HepG2 (cell line): ENCODE results near the gene OPN3. TPM values are rescaled to one million over a fixed set of nuclear protein-coding genes. Genes with fewer than 3 reads are reported as not detected.

Source experiments
- ATAC-seq: fragments of 200-7000 bp; cut with Tn5 transposase; 3 replicates; pipeline ENCODE4 v1.9.1; 2020; ENCODE audit warnings: mild to moderate bottlenecking, moderate library complexity
- BruUV-seq: library from RNA; stranded (reverse); fragments of 400-500 nt; replicated peaks from 2 replicates; lab custom pipeline; 2021; lab: Mats Ljungman, UMichigan
- CTCF ChIA-PET: fragments of 300-600 bp; formaldehyde crosslinking; extraction: SDS; loops from one replicate; lab custom pipeline; 2021; ENCODE audit warnings: low total read pairs, inconsistent platforms, low intra/inter-chr PET ratio; lab: Yijun Ruan, JAX
- POLR2A ChIA-PET: fragments of 350-600 bp; sonication (Branson Sonifier 250); formaldehyde crosslinking; loops from one replicate; lab custom pipeline; 2020; ENCODE audit warnings: antibody characterized with exemption, inconsistent platforms; lab: Yijun Ruan, JAX
- DNase-seq: peaks from one replicate; pipeline ENCODE4 v3.0.0-alpha.2; 2015; ENCODE audit warnings: low spot score
- FAIRE-seq: peaks from 3 replicates; lab custom pipeline; 2011; peaks lifted over from hg19 to GRCh38; lab: Jason Lieb, UNC
- H2AFZ ChIP-seq: one replicate; pipeline ENCODE4 v1.6.1; 2011; ENCODE audit warnings: low read length, inconsistent platforms
- H3K27ac ChIP-seq: fragments of 300-600 bp; 3 replicates; pipeline ENCODE4 v1.8.0; 2011; ENCODE audit warnings: mixed run types, mild to moderate bottlenecking, mixed read lengths, low read length, inconsistent platforms; ENCODE audit not compliant: insufficient read depth; ENCODE audit errors: extremely low read length
- H3K27me3 ChIP-seq, 2 experiments: fragments of 200-600 bp in 1 of 2; 2 replicates in 1 of 2; 3 replicates in 1 of 2; pipeline versions ENCODE4 v1.6.0 to v1.8.0; 2011; ENCODE audit warnings: low read length in 2 of 2, mild to moderate bottlenecking in 2 of 2, moderate library complexity in 2 of 2, inconsistent platforms in 1 of 2; ENCODE audit not compliant: insufficient read depth in 2 of 2, control insufficient read depth in 1 of 2
- H3K36me3 ChIP-seq, 2 experiments: fragments of 200-600 bp in 1 of 2; replicated peaks in 1 of 2; 2 replicates in 1 of 2; 3 replicates in 1 of 2; pipeline versions ENCODE4 v1.5.1 to v1.8.0; 2011; ENCODE audit warnings: low read length in 2 of 2, inconsistent platforms in 1 of 2; ENCODE audit not compliant: insufficient read depth in 2 of 2, control insufficient read depth in 1 of 2
- H3K4me1 ChIP-seq: 2 replicates; pipeline ENCODE4 v1.5.1; 2012; ENCODE audit warnings: low read length, inconsistent platforms; ENCODE audit not compliant: insufficient read depth
- H3K4me2 ChIP-seq: 2 replicates; pipeline ENCODE4 v1.6.0; 2011; ENCODE audit warnings: low read depth, low read length, inconsistent platforms
- H3K4me3 ChIP-seq, 3 experiments: fragments of 200-600 bp in 1 of 3; sonication (generic), shearing (Covaris generic) in 1 of 3; replicated peaks in 1 of 3; 2 replicates each; pipeline ENCODE4 v1.5.1; 2011 to 2016; ENCODE audit warnings: low read length in 3 of 3, inconsistent platforms in 2 of 3, low read depth in 2 of 3, mild to moderate bottlenecking in 2 of 3, control low read depth in 1 of 3, mixed read lengths in 1 of 3; ENCODE audit not compliant: insufficient read depth in 1 of 3
- H3K79me2 ChIP-seq: one replicate; pipeline ENCODE4 v1.6.1; 2011; ENCODE audit warnings: low read length, inconsistent platforms; ENCODE audit not compliant: insufficient read depth
- H3K9ac ChIP-seq: 2 replicates; pipeline ENCODE4 v1.6.0; 2011; ENCODE audit warnings: mild to moderate bottlenecking, low read depth, low read length, inconsistent platforms; ENCODE audit not compliant: insufficient read depth
- H3K9me3 ChIP-seq: 2 replicates; pipeline ENCODE4 v1.5.1; 2012; ENCODE audit warnings: mild to moderate bottlenecking, low read length
- H4K20me1 ChIP-seq: 2 replicates; pipeline ENCODE4 v1.6.0; 2011; ENCODE audit warnings: inconsistent platforms, mild to moderate bottlenecking, low read length, moderate library complexity; ENCODE audit not compliant: insufficient read depth
- CHCHD3 ChIP-seq: sonication (generic); formaldehyde crosslinking; IDR thresholded peaks from 2 replicates; pipeline ENCODE4 v1.8.0; 2022; ENCODE audit warnings: mild to moderate bottlenecking, missing genetic modification reagents, moderate library complexity
- EED ChIP-seq: sonication (generic); formaldehyde crosslinking; IDR thresholded peaks from 2 replicates; pipeline ENCODE4 v1.5.0; 2020; ENCODE audit warnings: mild to moderate bottlenecking, missing genetic modification reagents
- KDM2A ChIP-seq: sonication (generic); formaldehyde crosslinking; IDR thresholded peaks from 2 replicates; pipeline ENCODE4 v1.4.0; 2020; ENCODE audit warnings: low read depth, missing genetic modification reagents, borderline replicate concordance
- SMYD3 ChIP-seq: sonication (generic); formaldehyde crosslinking; IDR thresholded peaks from 2 replicates; pipeline ENCODE4 v1.8.1; 2023; ENCODE audit warnings: mild to moderate bottlenecking, missing genetic modification reagents
- TARDBP ChIP-seq: sonication (generic); formaldehyde crosslinking; IDR thresholded peaks from 2 replicates; pipeline ENCODE4 v1.8.0; 2022; ENCODE audit warnings: mild to moderate bottlenecking, missing genetic modification reagents
- YEATS2 ChIP-seq: sonication (generic); formaldehyde crosslinking; IDR thresholded peaks from 2 replicates; pipeline ENCODE4 v1.4.0; 2020; ENCODE audit warnings: missing genetic modification reagents, borderline replicate concordance
- ZNF20 ChIP-seq: sonication (generic); formaldehyde crosslinking; IDR thresholded peaks from 2 replicates; pipeline ENCODE4 v1.4.0; 2020; ENCODE audit warnings: mild to moderate bottlenecking, moderate library complexity, missing genetic modification reagents
- WGBS: methylation state at CpG from one replicate; pipeline ENCODE4 v1.1.6; 2017; ENCODE audit warnings: low lambda C conversion rate; 5-methylcytosine and 5-hydroxymethylcytosine counted together
- in situ Hi-C: cut with HindIII; loops from 2 replicates; pipeline ENCODE4 v1.10.0; 2017; ENCODE audit warnings: low pct_unique_long_range_greater_than_20kb; ENCODE audit not compliant: extremely low pct_ligation_motif_present
- intact Hi-C: fragments of 100-400 bp; cut with micrococcal nuclease; formaldehyde crosslinking; loops from one replicate; pipeline ENCODE4 v1.10.0; 2022; ENCODE audit not compliant: unreplicated experiment
- polyA plus RNA-seq, 8 experiments: library from polyadenylated mRNA; depleted of rRNA in 3 of 8; stranded (reverse) in 7 of 8; unstranded in 1 of 8; fragments of >200 nt; fragmentation: Illumina TruSeq in 4 of 8; extraction: Trizol in 4 of 8; gene quantifications; 2 replicates each; pipeline versions ENCODE4 v1.2.1 to v1.2.3, GENCODE V29; 2011 to 2016; ENCODE audit warnings: low read depth in 4 of 8, missing spikeins in 1 of 8, mixed read lengths in 1 of 8; ENCODE audit not compliant: insufficient read depth in 1 of 8
- total RNA-seq, 5 experiments: library from RNA; depleted of rRNA; stranded (reverse); fragments of >200 nt; fragmentation: Illumina TruSeq; extraction: Trizol; gene quantifications; 2 replicates each; pipeline ENCODE4 v1.2.3, GENCODE V29; 2016; ENCODE audit warnings: low read depth in 1 of 5
- TF ChIP-seq, protein P1 (sequence below): sonication (generic); formaldehyde crosslinking; IDR thresholded peaks from 2 replicates; pipeline ENCODE4 v1.9.0; 2022; ENCODE audit warnings: low read depth, missing genetic modification reagents
- TF ChIP-seq, protein P2 (sequence below), 2 experiments: sonication (generic) in 1 of 2; formaldehyde crosslinking in 1 of 2; IDR thresholded peaks; 2 replicates each; pipeline versions ENCODE4 v1.6.1 to v1.9.0; 2014 to 2022; ENCODE audit warnings: antibody characterized with exemption in 1 of 2, borderline replicate concordance in 1 of 2, inconsistent platforms in 1 of 2, low read depth in 1 of 2, missing genetic modification reagents in 1 of 2
- TF ChIP-seq, protein P3 (sequence below): sonication (generic); formaldehyde crosslinking; IDR thresholded peaks from 2 replicates; pipeline ENCODE4 v1.4.0; 2020; ENCODE audit warnings: missing genetic modification reagents

OPN3 gene
- total and polyA plus RNA-seq, 2 of the 13 experiments (the other 11 are each of a cell fraction or from before 2014, with no cell fraction given), result 17.4 to 23.0 TPM

DNA sequence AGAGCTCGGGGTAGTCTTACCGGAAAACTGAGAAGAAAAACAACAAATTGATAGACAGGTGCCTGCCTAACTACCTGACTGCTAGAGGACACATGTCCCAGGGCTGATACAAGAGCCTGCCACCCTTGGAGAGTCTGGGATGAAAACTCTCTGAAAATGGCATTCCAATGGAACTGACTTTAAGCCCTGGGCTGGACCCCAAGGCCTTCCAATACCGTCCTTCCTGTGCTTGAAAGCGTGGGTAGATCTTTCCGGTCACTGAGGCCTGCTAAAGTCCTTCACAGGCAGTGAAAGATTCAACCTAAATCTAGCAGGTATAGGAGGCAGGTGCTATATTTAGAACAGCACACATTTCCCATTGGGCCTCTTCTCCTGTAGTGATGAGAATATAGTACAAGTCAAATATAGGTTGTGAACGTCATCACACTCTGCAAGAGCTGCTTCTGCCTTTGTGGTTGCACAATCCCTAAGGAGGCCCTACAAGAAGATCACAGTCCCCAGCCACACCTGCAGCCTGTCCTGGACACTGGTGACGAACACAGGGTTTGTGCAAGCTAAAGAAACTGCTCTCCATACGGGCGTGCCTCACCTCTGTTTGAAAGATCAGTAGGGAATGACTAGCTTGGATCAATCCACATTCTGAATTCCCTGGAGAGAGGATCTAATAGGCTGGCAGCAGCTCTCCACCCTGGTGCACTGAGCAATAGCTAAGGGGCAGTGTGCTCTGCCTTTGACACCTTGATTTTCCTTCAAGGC lies 876 bp upstream of the OPN3 start:
- Histone ChIP-seq H3K4me1 (peaks cover 47% of the 10 kb centered on the region), H2AFZ (peak overlapping the region; percentile 7), H4K20me1 (peaks cover 6% of the 10 kb centered on the region; the same call in 1 of the 2 replicates), H3K4me2 (peak overlapping the region; percentile 97), H3K27me3 (no peaks in the 10 kb centered on the region; a peak in 1 of 5 replicates), H3K4me3 (peak overlapping the region; percentile 56 to 68 (median 65)), H3K27ac (peak overlapping the region; percentile 87), H3K36me3 (no peaks in the 10 kb centered on the region; a peak in 2 of 5 replicates), H3K9me3 (no peaks in the 10 kb centered on the region), H3K79me2 (peaks cover 24% of the 10 kb centered on the region), H3K9ac (peak overlapping the region; percentile 65)
- ChIA-PET POLR2A (interaction anchor here (0.9 to 2.2 kb wide), 10 partner anchors 9 to 206 kb away, joined by 3 to 11 read pairs (median 6); partner anchors contain the start of genes EXO1 and FH), CTCF (no interaction called here)
- intact Hi-C loops, result loop anchor here (1.0 kb wide), 2 partner anchors 26 to 123 kb away; no protein-coding TSS in a partner anchor
- DNase-seq, result peak; percentile 66
- 1% methylated on average over 8 of the region's 9 CpGs for WGBS
- FAIRE-seq, result peak; percentile 28
- BruUV-seq, result TSS peak; percentile 77
- peak; percentile 52 for ATAC-seq
- in situ Hi-C loops, result no loop called here
- TF ChIP-seq, protein P1, sequence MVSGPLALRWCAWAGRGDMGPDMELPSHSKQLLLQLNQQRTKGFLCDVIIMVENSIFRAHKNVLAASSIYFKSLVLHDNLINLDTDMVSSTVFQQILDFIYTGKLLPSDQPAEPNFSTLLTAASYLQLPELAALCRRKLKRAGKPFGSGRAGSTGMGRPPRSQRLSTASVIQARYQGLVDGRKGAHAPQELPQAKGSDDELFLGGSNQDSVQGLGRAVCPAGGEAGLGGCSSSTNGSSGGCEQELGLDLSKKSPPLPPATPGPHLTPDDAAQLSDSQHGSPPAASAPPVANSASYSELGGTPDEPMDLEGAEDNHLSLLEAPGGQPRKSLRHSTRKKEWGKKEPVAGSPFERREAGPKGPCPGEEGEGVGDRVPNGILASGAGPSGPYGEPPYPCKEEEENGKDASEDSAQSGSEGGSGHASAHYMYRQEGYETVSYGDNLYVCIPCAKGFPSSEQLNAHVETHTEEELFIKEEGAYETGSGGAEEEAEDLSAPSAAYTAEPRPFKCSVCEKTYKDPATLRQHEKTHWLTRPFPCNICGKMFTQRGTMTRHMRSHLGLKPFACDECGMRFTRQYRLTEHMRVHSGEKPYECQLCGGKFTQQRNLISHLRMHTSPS (CRISPR knock-in tag), result no peak
- 0 out of 2 replicates have a peak, but pooled peaks have one; percentile 37 for TF ChIP-seq KDM2A (CRISPR knock-in tag)
- TF ChIP-seq, protein P2, sequence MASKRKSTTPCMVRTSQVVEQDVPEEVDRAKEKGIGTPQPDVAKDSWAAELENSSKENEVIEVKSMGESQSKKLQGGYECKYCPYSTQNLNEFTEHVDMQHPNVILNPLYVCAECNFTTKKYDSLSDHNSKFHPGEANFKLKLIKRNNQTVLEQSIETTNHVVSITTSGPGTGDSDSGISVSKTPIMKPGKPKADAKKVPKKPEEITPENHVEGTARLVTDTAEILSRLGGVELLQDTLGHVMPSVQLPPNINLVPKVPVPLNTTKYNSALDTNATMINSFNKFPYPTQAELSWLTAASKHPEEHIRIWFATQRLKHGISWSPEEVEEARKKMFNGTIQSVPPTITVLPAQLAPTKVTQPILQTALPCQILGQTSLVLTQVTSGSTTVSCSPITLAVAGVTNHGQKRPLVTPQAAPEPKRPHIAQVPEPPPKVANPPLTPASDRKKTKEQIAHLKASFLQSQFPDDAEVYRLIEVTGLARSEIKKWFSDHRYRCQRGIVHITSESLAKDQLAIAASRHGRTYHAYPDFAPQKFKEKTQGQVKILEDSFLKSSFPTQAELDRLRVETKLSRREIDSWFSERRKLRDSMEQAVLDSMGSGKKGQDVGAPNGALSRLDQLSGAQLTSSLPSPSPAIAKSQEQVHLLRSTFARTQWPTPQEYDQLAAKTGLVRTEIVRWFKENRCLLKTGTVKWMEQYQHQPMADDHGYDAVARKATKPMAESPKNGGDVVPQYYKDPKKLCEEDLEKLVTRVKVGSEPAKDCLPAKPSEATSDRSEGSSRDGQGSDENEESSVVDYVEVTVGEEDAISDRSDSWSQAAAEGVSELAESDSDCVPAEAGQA (IDR thresholded peaks at IDR 0.05; ENCODE audit: low read depth), result no peak
- TF ChIP-seq, protein P2 (CRISPR knock-in tag; IDR thresholded peaks at IDR 0.05; ENCODE audit: borderline replicate concordance), result no peak
- TF ChIP-seq, protein P3, sequence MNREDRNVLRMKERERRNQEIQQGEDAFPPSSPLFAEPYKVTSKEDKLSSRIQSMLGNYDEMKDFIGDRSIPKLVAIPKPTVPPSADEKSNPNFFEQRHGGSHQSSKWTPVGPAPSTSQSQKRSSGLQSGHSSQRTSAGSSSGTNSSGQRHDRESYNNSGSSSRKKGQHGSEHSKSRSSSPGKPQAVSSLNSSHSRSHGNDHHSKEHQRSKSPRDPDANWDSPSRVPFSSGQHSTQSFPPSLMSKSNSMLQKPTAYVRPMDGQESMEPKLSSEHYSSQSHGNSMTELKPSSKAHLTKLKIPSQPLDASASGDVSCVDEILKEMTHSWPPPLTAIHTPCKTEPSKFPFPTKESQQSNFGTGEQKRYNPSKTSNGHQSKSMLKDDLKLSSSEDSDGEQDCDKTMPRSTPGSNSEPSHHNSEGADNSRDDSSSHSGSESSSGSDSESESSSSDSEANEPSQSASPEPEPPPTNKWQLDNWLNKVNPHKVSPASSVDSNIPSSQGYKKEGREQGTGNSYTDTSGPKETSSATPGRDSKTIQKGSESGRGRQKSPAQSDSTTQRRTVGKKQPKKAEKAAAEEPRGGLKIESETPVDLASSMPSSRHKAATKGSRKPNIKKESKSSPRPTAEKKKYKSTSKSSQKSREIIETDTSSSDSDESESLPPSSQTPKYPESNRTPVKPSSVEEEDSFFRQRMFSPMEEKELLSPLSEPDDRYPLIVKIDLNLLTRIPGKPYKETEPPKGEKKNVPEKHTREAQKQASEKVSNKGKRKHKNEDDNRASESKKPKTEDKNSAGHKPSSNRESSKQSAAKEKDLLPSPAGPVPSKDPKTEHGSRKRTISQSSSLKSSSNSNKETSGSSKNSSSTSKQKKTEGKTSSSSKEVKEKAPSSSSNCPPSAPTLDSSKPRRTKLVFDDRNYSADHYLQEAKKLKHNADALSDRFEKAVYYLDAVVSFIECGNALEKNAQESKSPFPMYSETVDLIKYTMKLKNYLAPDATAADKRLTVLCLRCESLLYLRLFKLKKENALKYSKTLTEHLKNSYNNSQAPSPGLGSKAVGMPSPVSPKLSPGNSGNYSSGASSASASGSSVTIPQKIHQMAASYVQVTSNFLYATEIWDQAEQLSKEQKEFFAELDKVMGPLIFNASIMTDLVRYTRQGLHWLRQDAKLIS (CRISPR knock-in tag), result no peak
- no peak for TF ChIP-seq TARDBP (CRISPR knock-in tag)
- no peak for TF ChIP-seq SMYD3 (CRISPR knock-in tag)
- no peak for TF ChIP-seq CHCHD3 (CRISPR knock-in tag)
- TF ChIP-seq ZNF20 (CRISPR knock-in tag), result no peak
- no peak for TF ChIP-seq YEATS2 (CRISPR knock-in tag)
- TF ChIP-seq EED (CRISPR knock-in tag), result no peak
